HCT116 (cell line): Measurements from ENCODE around the gene HPCAL1. TPM values are rescaled to one million over a fixed set of nuclear protein-coding genes. Genes with fewer than 3 reads are reported as not detected.
A peak's percentile ranks its signal among the peaks of the same experiment; 100 is the strongest.

Experiments used
- ATAC-seq: fragments of 200-7000 bp; cut with Tn5 transposase; 2 replicates; pipeline ENCODE4 v1.9.1; 2020; ENCODE audit warnings: mild to moderate bottlenecking, moderate library complexity
- BruUV-seq: library from RNA; stranded (reverse); fragments of 400-500 nt; replicated peaks from 2 replicates; lab custom pipeline; 2021; lab: Mats Ljungman, UMichigan
- CTCF ChIA-PET: fragments of 300-600 bp; sonication (Branson Sonifier 250); formaldehyde crosslinking; loops from one replicate; lab custom pipeline; 2021; ENCODE audit warnings: antibody characterized with exemption; lab: Charles Lee
- POLR2A ChIA-PET: fragments of 300-600, 350-600 bp; sonication (Branson Sonifier 250); formaldehyde crosslinking; loops from one replicate; lab custom pipeline; 2021; ENCODE audit warnings: antibody characterized with exemption; lab: Charles Lee
- RAD21 ChIA-PET, 2 experiments: fragments of 300-600 bp; sonication (Branson Sonifier 250); formaldehyde crosslinking; loops; one replicate each; lab custom pipeline; 2023; ENCODE audit warnings: low total read pairs in 2 of 2; ENCODE audit not compliant: uncharacterized antibody in 2 of 2, unreplicated experiment in 2 of 2, low non-redundant PET in 1 of 2; lab: Charles Lee
- DNase-seq: peaks from one replicate; pipeline ENCODE4 v3.0.0-alpha.2; 2010; ENCODE audit warnings: low read depth, low spot score
- H2AFZ ChIP-seq: fragments of 200-600 bp; shearing (Covaris generic), sonication (generic); 2 replicates; pipeline ENCODE4 v1.6.1; 2017; ENCODE audit warnings: low read depth, mixed run types, mixed read lengths, antibody characterized with exemption, low read length; ENCODE audit not compliant: poor library complexity, severe bottlenecking
- H3K27ac ChIP-seq: 2 replicates; pipeline ENCODE4 v1.5.1; 2012; ENCODE audit warnings: low read depth, low read length
- H3K27me3 ChIP-seq: fragments of 200-600 bp; sonication (generic); 2 replicates; pipeline ENCODE4 v1.6.1; 2016; ENCODE audit warnings: mixed run types, low read length, mixed read lengths; ENCODE audit not compliant: insufficient read depth
- H3K36me3 ChIP-seq, 2 experiments: fragments of 200-500 bp in 1 of 2; fragments of 200-600 bp in 1 of 2; sonication (Bioruptor generic) in 1 of 2; sonication (generic) in 1 of 2; 2 replicates each; pipeline versions ENCODE4 v1.5.1 to v1.6.1; 2014 to 2016; ENCODE audit warnings: low read length in 2 of 2, inconsistent platforms in 1 of 2, mixed read lengths in 1 of 2, mixed run types in 1 of 2; ENCODE audit not compliant: insufficient read depth in 2 of 2, control insufficient read depth in 1 of 2
- H3K4me1 ChIP-seq, 2 experiments: fragments of 200-600 bp in 1 of 2; sonication (generic) in 1 of 2; 2 replicates each; pipeline versions ENCODE4 v1.5.1 to v1.6.1; 2012 to 2017; ENCODE audit warnings: low read length in 2 of 2, inconsistent platforms in 1 of 2, mild to moderate bottlenecking in 1 of 2, mixed read lengths in 1 of 2, mixed run types in 1 of 2, moderate library complexity in 1 of 2; ENCODE audit not compliant: insufficient read depth in 2 of 2, control insufficient read depth in 1 of 2
- H3K4me2 ChIP-seq: fragments of 200-600 bp; sonication (generic); 2 replicates; pipeline ENCODE4 v1.6.1; 2017; ENCODE audit warnings: mixed run types, low read length, mixed read lengths
- H3K4me3 ChIP-seq, 2 experiments: fragments of 200-600 bp in 1 of 2; sonication (generic) in 1 of 2; replicated peaks in 1 of 2; 2 replicates each; pipeline ENCODE4 v1.5.1; 2011 to 2016; ENCODE audit warnings: low read length in 2 of 2, control low read depth in 1 of 2, low read depth in 1 of 2, mild to moderate bottlenecking in 1 of 2, mixed read lengths in 1 of 2, mixed run types in 1 of 2
- H3K79me2 ChIP-seq: fragments of 200-600 bp; sonication (generic); 2 replicates; pipeline ENCODE4 v1.6.1; 2017; ENCODE audit warnings: mild to moderate bottlenecking, mixed run types, low read length, moderate library complexity, mixed read lengths; ENCODE audit not compliant: insufficient read depth
- H3K9ac ChIP-seq: fragments of 200-600 bp; sonication (generic); 2 replicates; pipeline ENCODE4 v1.6.1; 2016; ENCODE audit warnings: low read length, mixed read lengths
- H3K9me2 ChIP-seq: fragments of 200-600 bp; sonication (generic), shearing (Covaris generic); 2 replicates; pipeline ENCODE4 v1.6.1; 2017; ENCODE audit warnings: mixed run types, mild to moderate bottlenecking, moderate library complexity; ENCODE audit not compliant: insufficient read depth
- H3K9me3 ChIP-seq, 2 experiments: fragments of 200-500 bp in 1 of 2; fragments of 200-600 bp in 1 of 2; sonication (Bioruptor generic) in 1 of 2; sonication (generic) in 1 of 2; 2 replicates each; pipeline ENCODE4 v1.6.1; 2014 to 2017; ENCODE audit warnings: low read length in 2 of 2, mixed read lengths in 2 of 2, inconsistent platforms in 1 of 2, low read depth in 1 of 2, mild to moderate bottlenecking in 1 of 2, mixed run types in 1 of 2, moderate library complexity in 1 of 2; ENCODE audit not compliant: control insufficient read depth in 1 of 2, insufficient read depth in 1 of 2
- H4K20me1 ChIP-seq: fragments of 200-600 bp; sonication (generic), shearing (Covaris generic); 2 replicates; pipeline ENCODE4 v1.6.1; 2017; ENCODE audit warnings: mixed run types, mild to moderate bottlenecking, moderate library complexity; ENCODE audit not compliant: insufficient read depth
- ELF1 ChIP-seq: IDR thresholded peaks from 2 replicates; pipeline ENCODE4 v1.6.1; 2012; ENCODE audit warnings: low read depth, borderline replicate concordance
- JUND ChIP-seq: IDR thresholded peaks from 2 replicates; pipeline ENCODE4 v1.6.1; 2012
- POLR2AphosphoS5 ChIP-seq: IDR thresholded peaks from 2 replicates; pipeline ENCODE4 v1.6.1; 2011; ENCODE audit warnings: mild to moderate bottlenecking, low read depth, low read length, moderate library complexity
- intact Hi-C: fragments of 100-400 bp; cut with micrococcal nuclease; formaldehyde crosslinking; loops from 2 replicates; pipeline ENCODE4 v1.10.0; 2022
- total RNA-seq: library from RNA; stranded (reverse); gene quantifications from one replicate; pipeline ENCODE4 v1.2.1, GENCODE V29; 2021; ENCODE audit not compliant: unreplicated experiment
- TF ChIP-seq, protein P1 (sequence below), 3 experiments: fragments of 200-600 bp in 1 of 3; sonication (generic) in 1 of 3; IDR thresholded peaks in 2 of 3; conservative IDR thresholded peaks in 1 of 3; 2 replicates each; pipeline ENCODE4 v1.5.1; 2012 to 2017; ENCODE audit warnings: low read depth in 2 of 3, low read length in 2 of 3, antibody characterized with exemption in 1 of 3, borderline replicate concordance in 1 of 3, control low read depth in 1 of 3, mild to moderate bottlenecking in 1 of 3, mixed read lengths in 1 of 3, mixed run types in 1 of 3, moderate library complexity in 1 of 3; ENCODE audit not compliant: insufficient read depth in 1 of 3

The HPCAL1 gene
- total RNA-seq, 1 experiment from 2014 or later: 111 TPM

- Histone ChIP-seq H3K79me2 (peaks cover 78% of the 10 kb centered on the region), H4K20me1 (peaks cover 6% of the 10 kb centered on the region; the same call in 1 of the 2 replicates), H3K4me3 (no peak overlapping the region), H3K27ac (no peak overlapping the region), H3K27me3 (no peaks in the 10 kb centered on the region), H3K9me2 (no peaks in the 10 kb centered on the region), H3K4me1 (peaks cover 14 to 52% of the 10 kb centered on the region in 2 experiments; a peak in 3 of 4 replicates), H3K36me3 (no peaks in the 10 kb centered on the region), H3K4me2 (peak overlapping the region; percentile 91; the same call in 1 of the 2 replicates), H2AFZ (no peak overlapping the region), H3K9me3 (no peaks in the 10 kb centered on the region), H3K9ac (no peak overlapping the region)
- ChIA-PET RAD21 (no interaction called here), POLR2A (no interaction called here), CTCF (interaction anchor here (6.0 kb wide), 1 partner anchor 103 kb away, joined by 29 read pairs; no protein-coding TSS in a partner anchor)
- TF ChIP-seq JUND: no peak
- TF ChIP-seq, protein P1, sequence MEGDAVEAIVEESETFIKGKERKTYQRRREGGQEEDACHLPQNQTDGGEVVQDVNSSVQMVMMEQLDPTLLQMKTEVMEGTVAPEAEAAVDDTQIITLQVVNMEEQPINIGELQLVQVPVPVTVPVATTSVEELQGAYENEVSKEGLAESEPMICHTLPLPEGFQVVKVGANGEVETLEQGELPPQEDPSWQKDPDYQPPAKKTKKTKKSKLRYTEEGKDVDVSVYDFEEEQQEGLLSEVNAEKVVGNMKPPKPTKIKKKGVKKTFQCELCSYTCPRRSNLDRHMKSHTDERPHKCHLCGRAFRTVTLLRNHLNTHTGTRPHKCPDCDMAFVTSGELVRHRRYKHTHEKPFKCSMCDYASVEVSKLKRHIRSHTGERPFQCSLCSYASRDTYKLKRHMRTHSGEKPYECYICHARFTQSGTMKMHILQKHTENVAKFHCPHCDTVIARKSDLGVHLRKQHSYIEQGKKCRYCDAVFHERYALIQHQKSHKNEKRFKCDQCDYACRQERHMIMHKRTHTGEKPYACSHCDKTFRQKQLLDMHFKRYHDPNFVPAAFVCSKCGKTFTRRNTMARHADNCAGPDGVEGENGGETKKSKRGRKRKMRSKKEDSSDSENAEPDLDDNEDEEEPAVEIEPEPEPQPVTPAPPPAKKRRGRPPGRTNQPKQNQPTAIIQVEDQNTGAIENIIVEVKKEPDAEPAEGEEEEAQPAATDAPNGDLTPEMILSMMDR (IDR thresholded peaks at IDR 0.05 in 2 of 3, conservative IDR thresholded peaks at IDR 0.05 in 1 of 3; ENCODE audit: borderline replicate concordance in 1 of 3, insufficient read depth in 1 of 3, low read depth in 2 of 3, low read length in 2 of 3): peak in 2 of 3 experiments; percentile 27 to 48; a peak in 3 of 6 replicates
- no peak for ATAC-seq
- DNase-seq: no peak
- TSS peak; percentile 20 for BruUV-seq
- intact Hi-C loops: loop anchor here (10.0 kb wide), 1 partner anchor 181 kb away; the partner anchor contains the start of gene RRM2
Observed at GRCh38 chr2:10305715-10306114, 3.0 kb downstream of the HPCAL1 start.

GRCh38 chr2:10306901-10307463, 4.3 kb downstream of the HPCAL1 start:
- Histone ChIP-seq H3K79me2 (peaks cover 90% of the 10 kb centered on the region), H3K4me3 (no peak overlapping the region), H3K36me3 (peaks cover 0 to 6% of the 10 kb centered on the region in 2 experiments; a peak in 1 of 4 replicates), H4K20me1 (peaks cover 6% of the 10 kb centered on the region; the same call in 1 of the 2 replicates), H3K9me3 (no peaks in the 10 kb centered on the region), H2AFZ (no peak overlapping the region), H3K27ac (no peak overlapping the region), H3K4me2 (no peak overlapping the region), H3K9ac (no peak overlapping the region), H3K9me2 (no peaks in the 10 kb centered on the region), H3K4me1 (peaks cover 11 to 39% of the 10 kb centered on the region in 2 experiments; a peak in 3 of 4 replicates), H3K27me3 (no peaks in the 10 kb centered on the region)
- no peak for DNase-seq
- TF ChIP-seq POLR2AphosphoS5: peak; percentile 8; the same call in 1 of the 2 replicates
- TF ChIP-seq ELF1: no peak
- ChIA-PET POLR2A (no interaction called here), RAD21 (no interaction called here), CTCF (interaction anchor here (6.0 kb wide), 1 partner anchor 102 kb away, joined by 29 read pairs; no protein-coding TSS in a partner anchor)
- intact Hi-C loops: loop anchor here (10.0 kb wide), 1 partner anchor 182 kb away; the partner anchor contains the start of gene RRM2
- BruUV-seq: no TSS peak
- ATAC-seq: no peak
